K562 (cell line): ENCODE results near the gene HPX. TPM values are rescaled to one million over a fixed set of nuclear protein-coding genes. Genes with fewer than 3 reads are reported as not detected.
A peak's percentile ranks its signal among the peaks of the same experiment; 100 is the strongest.

Experiments used
- BCL6 ChIP-seq: fragments of 250-450 bp; sonication (Bioruptor Pico); IDR thresholded peaks from 2 replicates; pipeline ENCODE4 v1.4.0; 2020
- KLF13 ChIP-seq: fragments of 450-650 bp; IDR thresholded peaks from 2 replicates; pipeline ENCODE4 v1.6.1; 2016; ENCODE audit warnings: missing genetic modification characterization, low read depth, mild to moderate bottlenecking, missing compliant biosample characterization, moderate library complexity, borderline replicate concordance
- MNT ChIP-seq, 2 experiments: fragments of 450-650 bp; conservative IDR thresholded peaks; 2 replicates each; pipeline ENCODE4 v1.6.1; 2017; ENCODE audit warnings: mild to moderate bottlenecking in 2 of 2, moderate library complexity in 2 of 2
- MTA3 ChIP-seq: fragments of 450-650 bp; formaldehyde crosslinking; IDR thresholded peaks from 2 replicates; pipeline ENCODE4 v1.6.1; 2017; ENCODE audit warnings: mild to moderate bottlenecking, borderline replicate concordance
- NFIC ChIP-seq: fragments of 450-650 bp; IDR thresholded peaks from 2 replicates; pipeline ENCODE4 v1.6.1; 2017; ENCODE audit warnings: mild to moderate bottlenecking, inconsistent platforms
- SIN3B ChIP-seq: fragments of 450-650 bp; IDR thresholded peaks from 2 replicates; pipeline ENCODE4 v1.6.1; 2017; ENCODE audit warnings: low read depth, mild to moderate bottlenecking, moderate library complexity
- SUPT5H ChIP-seq: fragments of 450-650 bp; IDR thresholded peaks from 2 replicates; pipeline ENCODE4 v1.6.1; 2016
- TSHZ1 ChIP-seq: fragments of 250-450 bp; sonication (Bioruptor Pico); IDR thresholded peaks from 2 replicates; pipeline ENCODE4 v1.4.0; 2020; ENCODE audit warnings: mild to moderate bottlenecking, moderate library complexity
- ZBTB5 ChIP-seq: fragments of 450-650 bp; IDR thresholded peaks from 2 replicates; pipeline ENCODE4 v1.6.1; 2017; ENCODE audit warnings: antibody characterized with exemption
- ZNF175 ChIP-seq: fragments of 200-800 bp; sonication (Bioruptor generic); IDR thresholded peaks from 2 replicates; pipeline ENCODE4 v1.6.1; 2016; ENCODE audit warnings: low read depth, mild to moderate bottlenecking, missing genetic modification characterization, missing compliant biosample characterization
- ZNF75A ChIP-seq: fragments of 450-650 bp; formaldehyde crosslinking; IDR thresholded peaks from 2 replicates; pipeline ENCODE4 v1.4.0; 2020; ENCODE audit warnings: mild to moderate bottlenecking
- polyA plus RNA-seq, 8 experiments: library from polyadenylated mRNA; depleted of rRNA in 4 of 8; stranded (reverse) in 5 of 8; unstranded in 3 of 8; fragments of >200 nt; fragmentation: Nextera tagmentation in 2 of 8; fragmentation: Illumina TruSeq in 1 of 8; extraction: Ambion mirVana in 2 of 8; extraction: Trizol in 1 of 8; gene quantifications; 2 replicates each; pipeline versions ENCODE4 v1.2.1 to v1.2.3, GENCODE V29; 2011 to 2014; ENCODE audit warnings: inconsistent platforms in 1 of 8, missing spikeins in 1 of 8
- total RNA-seq, 7 experiments: library from RNA; depleted of rRNA in 6 of 7; stranded (reverse); fragments of >200 nt in 6 of 7; fragmentation: Illumina TruSeq in 2 of 7; extraction: Trizol in 2 of 7; gene quantifications; 2 replicates each; pipeline versions ENCODE4 v1.2.1 to v1.2.3, GENCODE V29; 2011 to 2021; ENCODE audit warnings: low replicate concordance in 1 of 7
- TF ChIP-seq, protein P1 (sequence below), 2 experiments: fragments of 450-650 bp in 1 of 2; IDR thresholded peaks; 2 replicates each; pipeline ENCODE4 v1.6.1; 2011 to 2017; ENCODE audit warnings: low read depth in 2 of 2, antibody characterized with exemption in 1 of 2, borderline replicate concordance in 1 of 2, low read length in 1 of 2, mild to moderate bottlenecking in 1 of 2, mixed read lengths in 1 of 2; ENCODE audit not compliant: control insufficient read depth in 1 of 2

Gene HPX
- total and polyA plus RNA-seq, 9 of the 15 experiments (the other 6 are each of a cell fraction or from before 2014, with no cell fraction given) = 0.12 to 1.2 (median 0.49) TPM; not detected in 1

GRCh38 chr11:6473451-6474412 lies 32.9 kb upstream of the HPX start, which contains the start of gene TRIM3 (continued):
- TF ChIP-seq MTA3 = no peak
- TF ChIP-seq, protein P1, sequence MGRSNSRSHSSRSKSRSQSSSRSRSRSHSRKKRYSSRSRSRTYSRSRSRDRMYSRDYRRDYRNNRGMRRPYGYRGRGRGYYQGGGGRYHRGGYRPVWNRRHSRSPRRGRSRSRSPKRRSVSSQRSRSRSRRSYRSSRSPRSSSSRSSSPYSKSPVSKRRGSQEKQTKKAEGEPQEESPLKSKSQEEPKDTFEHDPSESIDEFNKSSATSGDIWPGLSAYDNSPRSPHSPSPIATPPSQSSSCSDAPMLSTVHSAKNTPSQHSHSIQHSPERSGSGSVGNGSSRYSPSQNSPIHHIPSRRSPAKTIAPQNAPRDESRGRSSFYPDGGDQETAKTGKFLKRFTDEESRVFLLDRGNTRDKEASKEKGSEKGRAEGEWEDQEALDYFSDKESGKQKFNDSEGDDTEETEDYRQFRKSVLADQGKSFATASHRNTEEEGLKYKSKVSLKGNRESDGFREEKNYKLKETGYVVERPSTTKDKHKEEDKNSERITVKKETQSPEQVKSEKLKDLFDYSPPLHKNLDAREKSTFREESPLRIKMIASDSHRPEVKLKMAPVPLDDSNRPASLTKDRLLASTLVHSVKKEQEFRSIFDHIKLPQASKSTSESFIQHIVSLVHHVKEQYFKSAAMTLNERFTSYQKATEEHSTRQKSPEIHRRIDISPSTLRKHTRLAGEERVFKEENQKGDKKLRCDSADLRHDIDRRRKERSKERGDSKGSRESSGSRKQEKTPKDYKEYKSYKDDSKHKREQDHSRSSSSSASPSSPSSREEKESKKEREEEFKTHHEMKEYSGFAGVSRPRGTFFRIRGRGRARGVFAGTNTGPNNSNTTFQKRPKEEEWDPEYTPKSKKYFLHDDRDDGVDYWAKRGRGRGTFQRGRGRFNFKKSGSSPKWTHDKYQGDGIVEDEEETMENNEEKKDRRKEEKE (IDR thresholded peaks at IDR 0.05; ENCODE audit: borderline replicate concordance in 1 of 2, control insufficient read depth in 1 of 2, low read depth in 2 of 2, low read length in 1 of 2) = no peak
- no peak for TF ChIP-seq ZNF175 (CRISPR knock-in tag)
- peak; percentile 38; the same call in 1 of the 2 replicates for TF ChIP-seq ZBTB5
- TF ChIP-seq KLF13 (tag) = no peak
- 0 out of 4 replicates have a peak, but pooled peaks have one; percentile 17 to 27 for TF ChIP-seq MNT (conservative IDR thresholded peaks at IDR 0.05)
- peak; percentile 35; the same call in 1 of the 2 replicates for TF ChIP-seq SUPT5H
- TF ChIP-seq ZNF75A (CRISPR knock-in tag) = no peak
- TF ChIP-seq BCL6 (CRISPR knock-in tag) = no peak
- no peak for TF ChIP-seq SIN3B
- TF ChIP-seq TSHZ1 (CRISPR knock-in tag) = no peak
- TF ChIP-seq NFIC = no peak
